Activated effector memory CD4-positive, alpha-beta T cell treated with Interleukin-2 at 50 U/mL for 16 hours (primary cell): ENCODE results near the gene PRKG1.

ENCODE experiments used
- DNase-seq: peaks from one replicate; pipeline ENCODE4 v3.0.0-alpha.2; 2020

Gene PRKG1

DNA sequence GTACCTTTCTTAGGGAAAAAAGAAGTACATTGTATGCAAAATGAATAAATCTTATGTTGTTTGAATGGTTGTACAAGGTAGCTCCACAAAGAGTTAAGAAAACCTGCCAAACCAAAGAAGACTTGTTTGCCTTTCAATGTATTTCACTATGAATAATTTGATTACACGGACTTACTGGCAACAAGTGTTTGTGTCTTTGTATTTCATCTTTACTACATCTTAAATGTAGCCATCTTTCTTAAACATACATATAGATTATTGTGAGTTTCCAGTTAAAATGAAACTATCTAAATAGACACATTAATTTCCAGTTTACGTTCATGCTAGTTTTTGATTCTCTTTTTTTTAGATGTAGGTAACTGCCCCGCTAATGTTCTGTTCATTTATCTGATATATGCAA is 2.8 kb downstream of the PRKG1 start:
- DNase-seq, result no peak

DNA sequence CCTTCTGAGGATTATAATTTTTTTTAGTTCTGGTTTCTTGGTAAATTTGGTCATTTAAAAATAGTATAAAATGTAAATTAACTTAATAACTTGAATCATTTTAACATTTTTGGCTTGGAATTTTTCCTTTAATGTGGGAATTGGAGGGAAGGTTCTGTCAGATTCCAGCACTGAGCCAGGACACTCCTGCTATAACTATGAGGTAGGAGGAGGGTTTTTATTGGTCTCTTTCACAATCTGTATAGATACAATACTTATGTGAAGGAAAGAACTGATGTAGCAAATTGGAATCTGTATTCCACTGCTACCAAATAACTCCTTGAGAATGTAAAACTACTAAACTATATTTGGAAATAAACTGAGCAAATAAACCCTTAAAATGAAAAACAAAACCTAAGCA is 3.2 kb downstream of the PRKG1 start:
- DNase-seq, result no peak

DNA sequence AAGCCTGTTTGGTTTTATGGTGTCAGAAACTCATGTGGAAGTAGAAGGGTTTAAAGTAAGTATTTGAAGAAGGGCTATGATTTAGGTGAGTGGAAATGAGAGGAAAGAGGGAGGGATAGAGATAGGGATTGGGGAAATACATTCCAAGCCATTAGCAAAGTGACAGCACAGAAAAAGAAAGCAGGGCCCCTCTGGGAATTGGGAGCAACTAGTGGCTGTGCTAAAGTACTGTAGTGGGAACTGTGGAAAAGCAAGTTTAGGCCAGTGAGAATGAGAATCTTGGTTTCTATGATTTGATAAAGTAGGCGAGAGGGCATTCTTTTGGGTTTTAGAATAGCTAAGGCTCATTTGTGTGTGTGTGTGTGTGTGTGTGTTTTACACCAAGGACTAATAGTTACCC is 5.0 kb downstream of the PRKG1 start:
- no peak for DNase-seq

DNA sequence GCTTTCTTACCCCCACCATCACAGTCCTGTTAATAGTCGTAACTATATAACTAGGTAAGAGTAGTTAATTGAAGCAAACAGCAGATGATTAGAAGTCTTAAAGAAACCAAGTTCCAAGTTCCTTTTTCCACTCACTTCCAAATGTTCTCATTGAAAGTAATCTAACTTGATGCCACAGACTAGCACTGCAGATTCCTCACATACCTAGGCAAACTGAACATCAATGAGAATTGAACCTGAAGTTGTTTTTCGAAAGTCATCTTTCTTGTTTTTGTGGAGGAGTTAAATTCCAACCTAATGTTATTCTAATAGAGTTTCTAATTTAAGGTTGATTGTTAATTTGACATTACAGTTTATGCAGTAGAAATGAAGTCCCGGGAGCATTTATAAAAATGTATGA is 5.5 kb downstream of the PRKG1 start:
- no peak for DNase-seq

DNA sequence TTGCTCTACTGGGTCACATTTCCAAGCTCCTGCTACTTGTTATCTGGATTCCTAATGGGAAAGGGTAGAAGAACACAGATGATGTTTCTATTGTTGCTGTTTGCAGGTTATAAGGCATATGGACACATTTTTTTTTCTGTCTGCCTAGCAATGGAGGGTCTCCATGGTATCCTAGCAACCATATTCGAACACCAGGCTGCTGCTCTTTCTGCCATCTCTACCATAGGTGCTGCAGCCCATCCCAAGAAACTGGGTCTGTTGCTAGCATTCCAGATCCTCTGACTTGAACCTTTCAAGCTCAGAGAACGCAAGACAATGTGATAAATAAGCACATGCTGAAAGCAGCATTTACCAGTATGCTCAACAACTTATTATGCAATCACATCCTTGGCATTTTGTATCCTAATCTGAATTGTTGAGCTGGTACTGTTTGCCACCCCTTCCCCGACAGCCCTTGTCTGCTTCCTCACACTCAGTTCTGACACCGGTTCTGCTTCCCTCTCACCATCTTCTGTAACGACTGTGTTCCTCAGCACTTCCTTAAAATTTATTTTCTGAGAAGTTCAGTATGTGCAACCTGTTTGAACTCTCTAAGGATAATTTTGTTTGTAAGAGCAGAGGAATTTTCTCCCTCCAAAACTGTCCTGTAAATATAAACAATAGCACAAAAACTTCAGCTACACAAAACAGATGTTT is 6.2 kb downstream of the PRKG1 start:
- DNase-seq, result no peak

DNA sequence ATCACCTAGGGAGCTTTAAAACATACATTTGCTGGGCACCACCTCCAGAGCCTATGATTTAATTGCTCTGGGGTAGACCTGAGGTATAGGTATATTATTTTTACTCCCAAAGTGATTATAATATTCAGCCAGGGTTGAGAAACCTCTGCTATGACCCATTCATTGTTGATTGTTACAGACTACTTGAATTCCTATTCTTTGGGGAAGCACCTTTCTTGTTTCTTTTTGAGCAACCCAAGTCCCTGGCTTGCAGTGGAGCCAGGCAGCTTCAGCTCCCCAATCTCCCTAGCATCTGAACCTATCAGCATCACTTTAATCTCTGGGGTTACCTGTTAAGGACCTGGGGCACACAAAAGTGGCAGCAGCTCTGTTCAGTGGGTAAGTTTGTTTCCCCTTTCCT is 8.6 kb downstream of the PRKG1 start:
- no peak for DNase-seq

DNA sequence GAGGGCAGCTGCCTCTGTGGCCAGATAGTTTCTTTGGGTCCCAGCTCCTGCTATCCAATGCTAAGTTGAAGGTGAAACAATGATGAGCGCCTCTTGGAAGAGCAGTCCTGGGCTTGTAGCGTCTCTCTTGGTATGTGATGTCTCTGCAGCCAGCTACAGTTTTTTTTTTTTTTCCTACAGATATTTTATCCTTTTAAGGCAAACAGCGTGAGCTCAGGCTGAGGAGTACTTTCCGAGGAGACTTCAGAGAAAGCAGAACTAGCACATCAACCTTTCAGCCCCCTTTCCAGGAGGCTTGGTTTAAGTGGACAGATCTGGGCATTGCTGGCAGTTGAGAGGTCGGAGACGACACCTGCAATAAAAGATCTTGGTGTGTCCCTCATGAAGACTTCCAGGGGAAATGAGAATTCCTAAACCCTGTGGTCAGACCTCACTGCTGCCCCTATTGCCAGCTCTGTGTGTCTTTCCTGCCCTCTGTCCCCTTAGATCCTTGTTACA is 9.1 kb downstream of the PRKG1 start:
- no peak for DNase-seq

DNA sequence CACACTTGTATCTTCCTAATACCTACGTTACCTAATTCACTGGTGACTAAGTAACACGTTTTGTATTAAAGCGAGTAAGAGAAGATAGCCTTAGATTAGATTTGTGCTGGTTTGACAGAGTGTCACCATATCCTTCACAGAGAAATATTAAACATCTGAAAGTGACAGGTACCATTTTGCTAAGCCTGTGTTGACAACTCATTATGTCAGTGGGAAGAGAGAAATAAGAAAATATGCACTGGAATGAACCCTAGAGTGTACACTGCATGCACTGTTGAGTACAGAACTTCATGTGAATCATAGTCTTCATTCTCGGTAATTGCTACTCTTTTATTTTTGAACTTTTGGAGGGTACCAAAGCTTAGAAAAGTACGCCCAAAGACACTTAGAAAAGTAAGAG is 10.9 kb downstream of the PRKG1 start:
- no peak for DNase-seq

DNA sequence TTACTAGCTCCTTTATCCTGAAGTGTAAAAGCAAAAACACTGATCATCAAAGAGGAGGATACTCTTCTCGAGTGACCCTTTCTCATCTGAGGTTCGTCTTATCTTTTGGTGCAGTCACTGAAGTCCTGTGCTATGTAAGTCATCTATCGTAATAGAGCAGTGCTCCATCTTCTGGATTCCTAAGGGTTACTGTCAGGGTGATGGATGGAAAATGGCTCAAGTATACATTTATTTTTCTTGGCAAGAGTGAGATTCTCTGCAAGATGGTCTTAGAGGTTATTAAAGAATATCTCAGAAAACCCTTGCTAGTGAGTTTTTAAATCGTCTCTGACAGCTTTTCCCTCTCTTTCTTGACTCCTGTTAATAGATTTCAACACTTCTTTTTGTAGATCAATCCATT is 12.4 kb downstream of the PRKG1 start:
- DNase-seq, result no peak

DNA sequence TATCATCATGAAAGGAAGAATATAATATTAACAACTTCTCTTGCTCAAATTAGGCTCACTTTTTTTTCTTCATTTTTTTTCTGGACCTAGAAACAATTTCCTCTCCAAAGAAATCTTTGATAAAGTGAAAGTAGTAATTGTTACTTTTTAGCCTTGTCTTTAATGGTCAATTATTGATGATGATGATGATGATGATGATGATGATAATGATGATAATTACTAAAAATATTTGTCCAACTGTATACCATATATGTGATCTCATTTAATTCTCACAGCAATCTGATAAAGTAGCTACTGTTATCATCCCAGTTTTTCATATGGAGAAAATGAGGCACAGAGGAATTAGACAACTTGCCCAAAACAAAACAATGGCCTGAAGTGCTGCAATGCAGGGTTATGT is 12.8 kb downstream of the PRKG1 start:
- no peak for DNase-seq

DNA sequence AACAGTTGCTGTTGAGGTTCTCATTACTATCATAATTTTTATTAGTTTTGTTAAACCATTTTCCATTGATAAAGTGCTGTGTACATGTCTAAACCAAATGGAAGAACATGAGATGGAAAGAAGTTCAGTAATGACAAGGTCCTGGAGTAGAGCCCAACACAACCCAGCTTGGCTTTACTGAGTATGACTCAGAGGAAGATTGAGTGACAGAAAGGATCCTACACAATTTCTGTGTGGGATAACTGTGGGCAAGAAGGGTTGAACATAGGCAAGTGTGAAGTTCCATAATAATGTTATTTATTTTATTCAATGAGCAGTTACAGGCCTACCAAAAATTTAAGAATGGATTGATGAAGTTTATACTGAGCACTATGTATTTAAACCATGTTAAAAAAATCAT is 15.9 kb downstream of the PRKG1 start:
- DNase-seq, result no peak

DNA sequence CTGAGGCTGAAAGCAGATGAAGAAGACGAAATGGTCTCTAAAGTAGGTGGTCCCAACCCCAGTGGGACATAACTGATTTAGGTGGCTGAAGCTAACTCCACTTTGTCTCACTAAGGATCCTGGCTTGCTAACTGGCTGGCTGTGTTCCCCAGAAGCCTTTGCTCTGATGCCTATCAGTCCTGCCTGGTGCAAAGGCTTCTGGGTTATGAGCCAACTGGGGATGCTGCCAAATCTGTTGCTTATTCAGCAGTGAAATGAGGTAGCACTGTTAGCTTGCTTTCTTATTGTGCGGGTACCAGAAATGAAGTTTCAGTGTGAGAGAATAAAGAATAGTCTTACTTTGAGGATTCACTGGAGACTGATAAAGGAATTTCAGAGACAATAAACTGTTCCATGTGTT is 18.1 kb downstream of the PRKG1 start:
- DNase-seq, result no peak

DNA sequence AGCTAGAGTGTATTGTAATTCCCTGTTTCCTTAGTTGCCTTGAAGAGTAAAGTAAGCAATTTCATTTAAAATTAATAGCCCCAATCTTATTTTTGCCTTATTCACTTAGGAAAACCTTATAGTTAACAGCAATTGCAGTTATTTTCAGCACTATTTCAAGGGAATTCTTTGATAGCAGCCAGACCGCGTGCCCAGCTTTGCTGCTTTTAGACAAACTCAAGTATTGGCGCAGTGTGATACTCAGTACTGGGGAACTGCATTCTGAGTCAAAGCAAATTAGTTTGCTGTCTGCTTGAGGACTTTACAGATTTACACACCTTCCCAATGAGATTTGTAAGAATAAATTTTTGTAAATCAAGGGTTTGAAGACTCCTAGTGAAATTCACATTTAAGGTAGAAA is 21.2 kb downstream of the PRKG1 start:
- DNase-seq, result no peak

DNA sequence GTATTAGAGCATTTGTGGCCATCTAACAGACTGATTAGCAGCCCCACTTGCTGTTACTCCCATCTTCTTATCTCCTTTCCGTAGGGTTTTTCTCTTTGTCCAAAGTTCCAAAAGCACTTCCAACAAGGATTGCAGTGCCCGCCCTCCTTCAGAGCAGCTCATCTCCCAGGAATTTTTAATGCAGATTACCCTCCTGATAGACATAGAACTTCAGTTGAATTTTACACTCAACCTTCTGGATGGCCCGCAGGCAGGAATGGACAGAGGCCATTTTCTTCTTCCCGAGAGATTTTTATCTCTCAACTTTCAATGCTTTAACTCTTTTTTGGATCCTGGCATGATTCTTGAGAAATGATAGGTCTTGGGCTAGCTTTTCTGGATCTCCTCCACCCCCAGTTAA is 23.3 kb downstream of the PRKG1 start:
- no peak for DNase-seq

DNA sequence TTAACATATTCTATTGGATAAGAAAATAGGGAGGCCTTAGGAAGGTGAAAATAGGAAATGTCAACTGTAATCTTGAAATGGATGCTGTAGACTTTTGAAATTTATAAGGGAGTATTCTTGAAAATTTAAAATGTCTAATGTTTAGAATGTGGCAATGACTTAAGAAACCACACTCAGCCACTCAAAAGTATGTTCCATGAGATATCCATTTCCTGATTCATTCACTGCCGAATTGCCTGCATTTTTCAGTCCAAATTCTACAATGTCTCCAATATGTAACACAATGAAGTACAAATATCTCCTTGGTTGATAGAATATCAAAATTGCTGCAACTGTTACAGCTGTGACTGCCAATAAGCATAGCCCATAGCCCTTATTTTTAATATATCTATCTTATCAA is 25.9 kb downstream of the PRKG1 start:
- DNase-seq, result no peak

DNA sequence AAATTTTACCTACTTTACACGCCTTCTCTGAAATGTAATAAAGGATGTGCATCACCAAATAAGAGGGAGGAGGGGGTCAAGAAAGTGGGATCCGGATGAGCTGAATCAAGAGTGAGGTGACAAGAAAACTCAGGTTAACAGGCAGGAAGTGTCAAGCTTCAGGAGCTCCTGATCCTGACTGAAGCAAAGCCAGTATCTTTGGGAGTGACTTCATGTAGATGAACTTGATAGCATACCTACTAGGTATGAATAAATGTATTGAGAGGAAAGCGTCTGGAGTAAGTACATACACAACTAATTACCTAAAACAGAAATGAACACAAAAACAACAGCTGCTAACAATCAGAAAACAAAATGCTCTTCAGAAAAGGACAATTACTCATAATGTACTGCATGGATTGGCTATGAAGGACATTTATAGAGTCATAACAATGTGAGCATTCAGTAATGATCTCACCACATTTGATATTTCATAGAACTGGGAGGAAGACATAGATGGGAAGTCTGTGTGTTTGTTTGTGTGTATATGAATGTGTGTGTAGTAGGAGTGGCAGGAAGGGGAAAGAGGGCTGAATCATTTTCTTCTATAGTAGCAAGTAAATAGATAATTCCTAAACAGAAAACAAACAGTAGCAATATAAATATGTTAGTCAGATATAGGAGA is 29.4 kb downstream of the PRKG1 start:
- DNase-seq, result no peak

DNA sequence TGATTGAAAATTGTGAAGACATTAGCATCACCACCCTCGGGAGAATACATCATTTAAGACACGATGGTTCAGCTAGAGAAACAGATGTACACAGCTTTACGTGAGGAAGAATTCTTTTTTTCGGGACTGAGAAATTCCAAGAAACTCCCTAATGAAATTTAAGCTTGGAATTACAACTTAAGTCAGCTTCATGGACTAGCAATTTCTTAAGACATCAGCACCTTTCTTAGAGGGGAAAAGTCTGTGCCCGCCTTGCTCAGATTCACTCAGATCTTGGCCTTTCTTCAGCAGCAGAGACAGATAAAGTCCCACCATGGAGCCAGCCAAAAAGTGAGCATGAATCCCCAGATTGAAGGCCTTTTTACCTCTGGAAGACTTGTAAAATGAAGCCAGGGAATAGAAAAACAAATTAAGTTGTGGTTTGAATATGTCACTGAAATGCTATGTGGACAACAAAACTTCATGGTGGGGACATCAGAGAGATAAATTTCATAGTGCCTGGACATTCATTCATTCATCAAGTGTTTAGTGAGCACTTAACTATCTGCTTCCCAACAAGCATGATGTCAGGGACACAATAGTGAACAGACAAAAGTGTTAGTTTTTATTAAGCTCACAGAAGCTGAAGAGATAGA is 32.1 kb downstream of the PRKG1 start:
- no peak for DNase-seq

DNA sequence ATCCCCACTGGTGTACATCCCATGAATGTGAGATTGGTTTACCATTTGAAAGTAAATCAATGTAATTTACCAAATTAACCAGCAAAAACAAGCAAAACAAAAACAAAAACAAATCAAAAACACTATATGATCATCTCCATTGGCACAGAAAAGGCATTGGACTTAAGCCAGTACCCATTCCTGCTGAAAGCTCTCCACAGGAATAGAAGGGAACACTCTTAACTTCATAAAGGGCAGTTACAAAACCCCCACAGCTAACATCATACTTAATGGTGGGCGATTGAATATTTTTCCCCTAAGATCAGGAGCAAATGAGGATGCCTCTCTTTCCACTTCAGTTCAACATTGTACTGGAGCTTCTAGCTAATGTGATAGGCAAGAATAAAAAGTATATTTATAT is 34.1 kb downstream of the PRKG1 start:
- DNase-seq, result no peak

DNA sequence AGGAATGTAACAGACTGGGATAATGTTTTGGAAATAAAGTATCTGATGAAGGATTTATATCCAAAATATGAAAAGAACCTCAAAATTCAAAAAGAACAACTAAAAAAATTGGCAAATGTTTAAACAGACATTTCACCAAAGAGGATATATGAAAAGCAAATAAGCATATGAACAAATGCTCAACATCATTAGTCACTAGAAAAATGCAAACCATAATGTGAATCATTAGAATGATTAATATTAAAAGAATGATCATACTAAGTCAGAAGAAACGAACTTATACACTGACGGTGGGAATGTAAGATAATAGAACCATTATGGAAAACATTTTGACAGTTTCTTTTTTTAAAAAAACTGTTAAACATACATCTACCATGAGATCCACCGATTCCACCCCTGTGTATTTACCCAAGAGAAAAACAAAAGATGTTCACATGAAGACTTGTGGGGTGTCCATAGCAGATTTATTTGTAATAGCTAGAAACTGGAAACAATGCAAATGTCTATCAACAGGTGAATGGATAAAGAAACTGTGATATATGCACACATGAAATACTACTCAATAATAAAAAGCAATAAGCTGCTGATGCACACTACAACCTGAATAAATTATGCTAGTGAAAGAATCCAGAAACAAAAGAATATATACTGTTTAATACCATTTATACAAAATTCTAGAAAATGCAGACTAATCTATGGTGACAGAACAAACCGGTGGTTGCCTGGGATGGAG is 35.7 kb downstream of the PRKG1 start:
- no peak for DNase-seq

DNA sequence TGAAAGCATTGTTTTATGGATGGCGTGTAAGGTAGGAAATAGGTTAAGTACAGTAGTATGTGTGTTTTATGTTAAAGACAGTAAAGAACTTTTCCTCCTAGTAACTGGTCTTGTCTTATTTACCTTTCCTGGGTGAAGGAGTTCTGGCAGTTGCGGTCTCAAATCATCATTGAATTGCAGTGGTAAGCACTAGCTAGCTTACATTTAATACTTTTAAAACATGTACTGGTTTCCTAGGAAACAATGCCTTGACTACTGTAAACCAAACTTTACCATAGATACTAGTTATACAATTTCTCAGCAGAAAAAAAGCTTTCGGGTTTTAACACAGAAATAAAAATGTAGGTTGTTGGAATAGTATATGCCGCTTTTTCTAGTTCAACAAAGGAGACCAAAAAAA is 37.7 kb downstream of the PRKG1 start:
- DNase-seq, result no peak

DNA sequence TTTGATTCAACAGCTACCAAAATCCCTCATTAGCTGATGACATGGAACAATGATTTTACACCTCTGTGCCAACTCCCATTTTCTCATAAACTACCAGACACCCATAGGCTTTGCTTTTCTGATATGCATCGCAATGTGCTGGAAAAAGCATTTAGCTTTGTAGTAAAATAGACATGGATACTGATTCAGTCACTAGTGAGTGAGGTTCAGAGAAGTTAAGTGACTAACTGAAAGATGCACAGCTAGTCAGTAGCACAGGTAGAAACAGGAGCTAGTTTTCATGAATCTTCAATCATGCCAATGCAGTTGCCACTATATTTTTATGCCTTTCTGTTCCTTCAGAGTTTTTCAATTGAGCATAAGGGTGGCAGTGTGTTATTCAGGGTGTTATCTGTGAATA is 38.7 kb downstream of the PRKG1 start:
- no peak for DNase-seq

DNA sequence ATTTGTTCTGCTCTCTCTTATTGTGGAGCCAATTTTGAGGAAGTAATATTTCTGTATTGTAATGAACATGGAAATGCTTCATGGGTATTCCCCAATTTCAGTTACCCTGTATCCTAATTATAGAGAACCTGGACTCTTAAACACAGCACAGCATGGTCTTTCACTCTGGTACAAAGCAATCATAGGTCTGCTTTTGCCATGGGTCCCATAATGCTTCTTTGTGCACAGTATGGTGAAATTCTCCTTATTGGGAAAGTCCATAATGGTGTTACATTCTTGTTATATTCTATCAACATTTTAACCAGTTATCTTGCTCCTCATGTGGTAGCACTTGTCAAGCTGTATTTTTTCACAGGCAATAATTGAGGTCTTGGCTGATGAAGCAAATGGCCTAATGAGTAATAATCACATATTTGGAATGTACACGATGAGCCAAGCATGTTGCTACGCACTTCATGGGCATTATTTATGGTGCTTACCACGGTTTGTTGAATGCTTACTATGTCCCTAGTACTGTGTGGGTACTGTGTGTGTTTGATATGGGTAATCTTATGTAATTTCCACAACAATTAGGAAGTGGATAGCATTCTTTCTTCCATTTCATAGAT is 42.9 kb downstream of the PRKG1 start:
- DNase-seq, result no peak

DNA sequence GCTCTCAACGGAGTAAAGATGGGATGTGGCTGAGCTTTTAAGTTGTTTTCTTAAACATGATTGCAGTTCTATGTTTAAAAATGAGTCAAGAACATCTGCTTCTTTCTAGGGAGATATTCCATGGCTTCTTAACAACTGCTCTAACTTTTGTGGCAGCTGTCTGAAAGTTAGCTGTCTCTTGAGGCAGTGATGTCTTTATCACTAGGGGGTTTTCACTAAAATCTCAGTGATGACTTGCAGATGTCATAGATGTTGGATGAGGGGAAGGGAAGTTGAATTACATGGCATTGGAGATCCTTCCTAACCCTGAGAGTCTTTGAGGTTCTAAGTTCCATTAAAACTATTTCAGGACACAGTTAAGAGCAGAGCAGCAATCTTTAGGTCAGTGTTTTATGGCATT is 43.5 kb downstream of the PRKG1 start:
- no peak for DNase-seq
